Endodermal cell (in vitro differentiated cells): ENCODE measurements around the gene SLC5A6. TPM values are rescaled to one million over a fixed set of nuclear protein-coding genes. Genes with fewer than 3 reads are reported as not detected.
A peak's percentile ranks its signal among the peaks of the same experiment; 100 is the strongest.

Experiments used
- DNase-seq: peaks from one replicate; pipeline ENCODE4 v3.0.0-alpha.2; 2017
- H3K27ac ChIP-seq: 2 replicates; pipeline ENCODE4 v1.5.1; 2013; ENCODE audit warnings: mild to moderate bottlenecking, low read depth, low read length, moderate library complexity
- H3K27me3 ChIP-seq: 2 replicates; pipeline ENCODE4 v1.6.1; 2013; ENCODE audit warnings: mild to moderate bottlenecking, low read length, moderate library complexity; ENCODE audit not compliant: insufficient read depth, control insufficient read depth, poor library complexity, severe bottlenecking
- H3K36me3 ChIP-seq: 2 replicates; pipeline ENCODE4 v1.7.0; 2013; ENCODE audit warnings: mild to moderate bottlenecking, low read length, moderate library complexity; ENCODE audit not compliant: control insufficient read depth, insufficient read depth
- H3K4me1 ChIP-seq: one replicate; pipeline ENCODE4 v1.7.0; 2013; ENCODE audit warnings: low read length; ENCODE audit not compliant: control insufficient read depth, insufficient read depth
- H3K4me3 ChIP-seq: 2 replicates; pipeline ENCODE4 v1.5.1; 2013; ENCODE audit warnings: mild to moderate bottlenecking, low read length, moderate library complexity
- H3K9ac ChIP-seq: 2 replicates; pipeline ENCODE4 v1.6.1; 2013; ENCODE audit warnings: mild to moderate bottlenecking, low read length, moderate library complexity; ENCODE audit not compliant: poor library complexity, severe bottlenecking; ENCODE audit errors: extremely low read depth
- H3K9me3 ChIP-seq: 2 replicates; pipeline ENCODE4 v1.6.1; 2013; ENCODE audit warnings: mild to moderate bottlenecking, low read length, moderate library complexity; ENCODE audit not compliant: control insufficient read depth
- H3K27ac Mint-ChIP-seq: 2 replicates; pipeline ENCODE4 v1.8.0; 2020; ENCODE audit warnings: mixed read lengths
- H3K27me3 Mint-ChIP-seq: 2 replicates; pipeline ENCODE4 v1.8.0; 2021; ENCODE audit warnings: mild to moderate bottlenecking, mixed read lengths; ENCODE audit not compliant: insufficient read depth
- H3K36me3 Mint-ChIP-seq: 2 replicates; pipeline ENCODE4 v1.8.0; 2020; ENCODE audit warnings: low read depth, mixed read lengths
- H3K4me1 Mint-ChIP-seq: 2 replicates; pipeline ENCODE4 v1.8.0; 2020; ENCODE audit warnings: mixed read lengths
- H3K4me3 Mint-ChIP-seq: 2 replicates; pipeline ENCODE4 v1.8.0; 2020; ENCODE audit warnings: mild to moderate bottlenecking, moderate library complexity, mixed read lengths
- H3K9me3 Mint-ChIP-seq: 2 replicates; pipeline ENCODE4 v1.8.0; 2020; ENCODE audit warnings: mild to moderate bottlenecking, mixed read lengths
- CTCF ChIP-seq: fragments of 200-600 bp; sonication (generic); conservative IDR thresholded peaks from 2 replicates; pipeline ENCODE4 v1.5.0; 2021; ENCODE audit warnings: antibody characterized with exemption, mild to moderate bottlenecking
- WGBS, 2 experiments: methylation state at CpG; one replicate each; pipeline versions ENCODE4 v1.1.5 to v1.1.7; 2013; ENCODE audit warnings: missing lambda C conversion rate in 2 of 2, mixed read lengths in 1 of 2; ENCODE audit not compliant: insufficient coverage in 1 of 2, insufficient read length in 1 of 2; 5-methylcytosine and 5-hydroxymethylcytosine counted together
- long read RNA-seq, 4 experiments: library from polyadenylated mRNA in 2 of 4; library from RNA in 1 of 4; library from capped mRNA in 1 of 4; stranded (forward) in 3 of 4; unstranded in 1 of 4; transcript quantifications; one replicate each; pipeline ENCODE4 v2.0.0, GENCODE V29; 2020 to 2021; ENCODE audit warnings: inconsistent platforms in 1 of 4
- polyA plus RNA-seq, 2 experiments: library from polyadenylated mRNA; stranded (reverse); fragments of 50-300 nt; gene quantifications; one replicate each; pipeline ENCODE4 v1.2.3, GENCODE V29; 2013
- total RNA-seq, 2 donors: library from RNA; stranded (reverse); fragmentation: NEBNext Ultra II Directional in 1 of 2; extraction: Animal tissue kit (Norgen Biotek cat#: 25700) in 1 of 2; gene quantifications; 2 replicates in 1 of 2; 3 replicates in 1 of 2; pipeline ENCODE4 v1.2.1, GENCODE V29; 2021

The SLC5A6 gene
- 100 to 1,000 TPM; 115 to 125 TPM for total RNA-seq
- polyA plus RNA-seq (2013, experiment 1 of 2), result 50.7 TPM
- polyA plus RNA-seq (2013, experiment 2 of 2), result 46.5 TPM
- long read RNA-seq, experiment 1, partial matches to known transcripts, result 18 of 40 reads
- long read RNA-seq, experiment 1, other reads (novel, unspliced or antisense), result 20 of 40 reads
- long read RNA-seq, experiment 2, transcript SLC5A6-201 (17 exons, 3,231 nt), result major isoform, 24 of 251 reads
- long read RNA-seq, experiment 2, partial matches to known transcripts, result 41 of 251 reads
- long read RNA-seq, experiment 2, other reads (novel, unspliced or antisense), result 186 of 251 reads
- long read RNA-seq, experiment 3, transcript SLC5A6-201 (17 exons, 3,231 nt), result major isoform, 175 of 895 reads
- long read RNA-seq, experiment 3, partial matches to known transcripts, result 98 of 895 reads
- long read RNA-seq, experiment 3, other reads (novel, unspliced or antisense), result 622 of 895 reads
- long read RNA-seq, experiment 4, partial matches to known transcripts, result 9 of 35 reads
- long read RNA-seq, experiment 4, other reads (novel, unspliced or antisense), result 24 of 35 reads

DNA sequence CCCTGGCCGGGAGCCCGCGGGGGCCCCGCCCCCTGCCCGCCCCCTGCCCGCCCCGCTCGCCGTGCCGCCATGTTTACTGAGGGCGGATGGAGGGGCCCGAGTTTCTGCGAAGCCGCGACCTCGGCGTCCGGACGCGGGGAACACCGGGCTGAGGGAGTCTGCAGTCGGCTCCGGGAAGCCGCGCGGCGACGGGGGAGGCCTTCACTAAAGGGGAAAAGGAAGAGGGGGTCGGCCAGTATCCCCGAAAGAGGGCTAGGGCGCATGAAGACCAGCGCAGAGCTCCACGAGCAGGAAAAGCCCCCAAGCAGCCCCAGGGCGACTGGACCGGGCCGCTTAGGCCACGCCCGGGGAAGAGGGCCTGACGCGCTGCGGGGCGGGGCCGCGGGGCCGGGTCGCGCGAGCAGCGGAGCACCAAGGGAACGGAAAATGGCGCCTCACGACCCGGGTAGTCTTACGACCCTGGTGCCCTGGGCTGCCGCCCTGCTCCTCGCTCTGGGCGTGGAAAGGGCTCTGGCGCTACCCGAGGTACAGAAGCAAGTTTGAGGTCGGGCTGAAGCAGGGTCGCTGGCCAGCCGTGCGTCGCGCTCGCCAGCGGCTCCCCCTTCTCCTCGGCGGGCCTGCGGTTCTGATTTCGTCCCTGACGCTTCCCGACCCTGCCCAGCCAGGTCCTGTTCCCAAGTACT is at the start of gene SLC5A6, which contains the start of gene ATRAID:
SLC5A6 (minus strand) TSS at position 326 of the 683 bp plus-strand sequence. CDS start 4,618 bp downstream, outside the sequence.
ATRAID (plus strand) TSS at position 99 of the 683 bp plus-strand sequence; CDS start at position 427, 328 bp downstream.
- Mint-ChIP-seq H3K4me3 (peak within 1 kb of the TSS; percentile 86), H3K27me3 (no peaks in the 10 kb centered on the region), H3K36me3 (peaks cover 41% of the 10 kb centered on the region), H3K27ac (peak within 1 kb of the TSS; percentile 98), H3K9me3 (no peaks in the 10 kb centered on the region), H3K4me1 (peaks cover 39% of the 10 kb centered on the region)
- DNase-seq, result peak; percentile 95
- peak within 1 kb of the TSS; percentile 96 for H3K4me3 ChIP-seq
- no peaks in the 10 kb centered on the region for H3K27me3 ChIP-seq
- 0% methylated on average over 41 to 73 of the region's 73 CpGs for WGBS, 2 experiments
- peaks cover 38% of the 10 kb centered on the region for H3K36me3 ChIP-seq
- peak within 1 kb of the TSS; percentile 93 for H3K27ac ChIP-seq
- no peaks in the 10 kb centered on the region for H3K9me3 ChIP-seq
- peaks cover 7% of the 10 kb centered on the region for H3K4me1 ChIP-seq
- no peak for TF ChIP-seq CTCF
- H3K9ac ChIP-seq, result peak within 1 kb of the TSS; percentile 96

DNA sequence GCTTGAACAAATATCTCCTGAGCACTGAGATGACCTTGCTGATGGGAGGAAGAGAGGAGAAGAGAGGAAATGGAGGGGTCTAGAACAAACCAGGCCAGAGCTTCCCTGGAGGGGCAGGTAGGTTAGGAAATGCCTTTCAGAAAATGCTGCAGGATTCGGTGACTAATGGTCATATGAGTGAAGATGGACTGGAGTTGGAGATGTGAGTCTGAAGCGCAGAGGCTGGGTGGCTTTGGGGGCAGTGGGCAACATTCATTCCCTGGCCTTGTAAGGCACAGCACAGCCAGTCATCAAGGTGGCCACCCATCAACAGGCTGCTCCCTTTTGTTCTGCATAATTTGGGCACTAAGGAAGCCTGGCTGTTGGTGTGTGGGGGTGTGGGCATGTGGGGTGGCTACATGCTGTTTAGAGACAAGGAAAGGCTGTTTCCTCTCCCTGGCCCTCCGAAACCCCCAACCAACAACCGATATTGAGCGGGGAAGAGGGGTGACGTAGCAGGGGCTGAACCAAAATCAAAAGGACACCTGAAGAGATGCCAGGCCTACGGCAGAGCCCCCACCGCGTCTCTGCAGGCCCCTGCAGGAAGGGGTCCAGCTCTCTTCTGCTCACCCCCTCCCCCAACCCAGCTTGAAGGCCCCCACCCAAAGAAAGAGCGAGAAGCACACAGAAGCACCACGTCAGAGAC is 49.3 kb upstream of the SLC5A6 start:
- Histone ChIP-seq H3K4me1 (peaks cover 3% of the 10 kb centered on the region), H3K27me3 (peaks cover 86% of the 10 kb centered on the region), H3K36me3 (no peaks in the 10 kb centered on the region), H3K4me3 (no peak overlapping the region), H3K9ac (no peak overlapping the region), H3K9me3 (no peaks in the 10 kb centered on the region), H3K27ac (no peak overlapping the region)
- DNase-seq, result peak; percentile 38
- no peak for TF ChIP-seq CTCF
- H3K4me1 Mint-ChIP-seq, result peaks cover 21% of the 10 kb centered on the region
- peak overlapping the region; percentile 40 for H3K4me3 Mint-ChIP-seq
- no peaks in the 10 kb centered on the region for H3K36me3 Mint-ChIP-seq
- no peaks in the 10 kb centered on the region for H3K9me3 Mint-ChIP-seq
- 45 to 55% methylated on average over 6 to 11 of the region's 11 CpGs for WGBS, 2 experiments
- peaks cover 50% of the 10 kb centered on the region for H3K27me3 Mint-ChIP-seq
- H3K27ac Mint-ChIP-seq, result no peak overlapping the region

DNA sequence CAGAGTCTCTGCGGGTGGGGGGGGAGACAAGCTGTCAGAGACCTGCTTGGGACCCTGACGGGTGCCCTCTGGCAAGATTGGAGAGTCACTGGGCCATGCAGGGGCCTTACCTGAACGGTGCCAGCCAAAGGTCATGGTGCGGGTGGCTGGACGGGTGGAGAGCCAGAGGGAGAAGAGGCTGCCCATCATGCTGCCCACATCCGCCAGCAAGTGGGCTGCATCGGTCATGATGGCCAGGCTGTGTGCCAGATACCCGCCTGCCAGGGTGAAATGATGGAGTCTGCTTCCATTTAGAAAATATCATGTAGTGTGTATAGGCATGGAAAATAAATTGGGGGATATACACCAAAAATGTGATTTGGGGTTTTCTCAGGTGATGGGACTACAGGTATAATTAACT is 46.0 kb upstream of the SLC5A6 start:
- Histone ChIP-seq H3K36me3 (no peaks in the 10 kb centered on the region), H3K9ac (no peak overlapping the region), H3K9me3 (no peaks in the 10 kb centered on the region), H3K4me3 (no peak overlapping the region), H3K4me1 (peaks cover 3% of the 10 kb centered on the region), H3K27ac (no peak overlapping the region), H3K27me3 (peaks cover 58% of the 10 kb centered on the region)
- 94 to 96% methylated on average over 5 to 8 of the region's 8 CpGs for WGBS, 2 experiments
- no peak for DNase-seq
- H3K4me1 Mint-ChIP-seq, result peaks cover 10% of the 10 kb centered on the region
- H3K27ac Mint-ChIP-seq, result no peak overlapping the region
- H3K27me3 Mint-ChIP-seq, result peaks cover 64% of the 10 kb centered on the region
- no peak for TF ChIP-seq CTCF
- H3K9me3 Mint-ChIP-seq, result no peaks in the 10 kb centered on the region
- no peak overlapping the region for H3K4me3 Mint-ChIP-seq
- no peaks in the 10 kb centered on the region for H3K36me3 Mint-ChIP-seq
